ENCODE results near the gene LDB3.

DNA sequence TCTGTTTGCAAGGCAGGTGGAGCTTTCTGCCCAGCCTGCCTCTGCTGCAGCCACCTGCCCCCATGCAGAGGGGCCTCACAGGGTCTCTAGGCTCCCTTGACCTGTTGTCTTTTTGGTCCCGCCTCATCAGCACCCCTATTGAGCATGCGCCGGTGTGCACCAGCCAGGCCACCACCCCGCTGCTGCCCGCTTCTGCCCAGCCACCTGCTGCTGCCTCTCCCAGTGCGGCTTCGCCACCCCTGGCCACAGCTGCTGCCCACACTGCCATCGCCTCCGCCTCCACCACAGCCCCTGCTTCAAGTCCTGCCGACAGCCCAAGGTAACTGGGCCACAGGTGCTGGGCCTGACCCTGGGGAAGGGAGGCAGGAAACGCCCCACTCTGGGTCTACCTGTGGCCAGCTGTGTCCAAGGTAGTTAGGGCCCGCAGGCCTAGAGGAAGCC lies 38.1 kb downstream of the LDB3 start:
- no peak for TF ChIP-seq EZH2 (IDR thresholded peaks at IDR 0.05; ENCODE audit: borderline replicate concordance, low read length)
- TF ChIP-seq, protein P1, sequence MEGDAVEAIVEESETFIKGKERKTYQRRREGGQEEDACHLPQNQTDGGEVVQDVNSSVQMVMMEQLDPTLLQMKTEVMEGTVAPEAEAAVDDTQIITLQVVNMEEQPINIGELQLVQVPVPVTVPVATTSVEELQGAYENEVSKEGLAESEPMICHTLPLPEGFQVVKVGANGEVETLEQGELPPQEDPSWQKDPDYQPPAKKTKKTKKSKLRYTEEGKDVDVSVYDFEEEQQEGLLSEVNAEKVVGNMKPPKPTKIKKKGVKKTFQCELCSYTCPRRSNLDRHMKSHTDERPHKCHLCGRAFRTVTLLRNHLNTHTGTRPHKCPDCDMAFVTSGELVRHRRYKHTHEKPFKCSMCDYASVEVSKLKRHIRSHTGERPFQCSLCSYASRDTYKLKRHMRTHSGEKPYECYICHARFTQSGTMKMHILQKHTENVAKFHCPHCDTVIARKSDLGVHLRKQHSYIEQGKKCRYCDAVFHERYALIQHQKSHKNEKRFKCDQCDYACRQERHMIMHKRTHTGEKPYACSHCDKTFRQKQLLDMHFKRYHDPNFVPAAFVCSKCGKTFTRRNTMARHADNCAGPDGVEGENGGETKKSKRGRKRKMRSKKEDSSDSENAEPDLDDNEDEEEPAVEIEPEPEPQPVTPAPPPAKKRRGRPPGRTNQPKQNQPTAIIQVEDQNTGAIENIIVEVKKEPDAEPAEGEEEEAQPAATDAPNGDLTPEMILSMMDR (conservative IDR thresholded peaks at IDR 0.05 in 1 of 2, IDR thresholded peaks at IDR 0.05 in 1 of 2; ENCODE audit: extremely low read depth in 1 of 2, insufficient read depth in 1 of 2, low read depth in 1 of 2, low read length in 2 of 2): no peak
